ENCODE measurements around the gene ZC4H2.

DNA sequence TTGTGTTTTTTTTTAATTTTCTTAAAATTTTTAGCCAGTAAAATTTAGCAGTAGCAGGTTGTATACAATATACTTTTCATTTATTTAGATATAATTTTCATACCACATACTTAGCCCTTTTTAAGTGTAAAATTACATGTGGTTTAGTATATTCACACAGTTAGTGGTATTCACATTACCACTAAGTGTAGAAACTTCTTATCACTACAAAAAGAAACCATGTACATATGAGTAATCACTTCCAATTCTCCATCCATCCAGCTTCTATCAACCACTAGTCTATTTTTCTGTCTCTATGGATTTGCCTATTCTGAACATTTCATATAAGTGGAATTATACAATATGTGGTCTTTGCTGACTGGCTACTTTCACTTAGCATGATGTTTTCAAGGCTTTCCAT lies 109.0 kb downstream of the ZC4H2 start:
- no peak for TF ChIP-seq TAF1 (CRISPR knock-in tag; IDR thresholded peaks at IDR 0.05)
- TF ChIP-seq, protein P1, sequence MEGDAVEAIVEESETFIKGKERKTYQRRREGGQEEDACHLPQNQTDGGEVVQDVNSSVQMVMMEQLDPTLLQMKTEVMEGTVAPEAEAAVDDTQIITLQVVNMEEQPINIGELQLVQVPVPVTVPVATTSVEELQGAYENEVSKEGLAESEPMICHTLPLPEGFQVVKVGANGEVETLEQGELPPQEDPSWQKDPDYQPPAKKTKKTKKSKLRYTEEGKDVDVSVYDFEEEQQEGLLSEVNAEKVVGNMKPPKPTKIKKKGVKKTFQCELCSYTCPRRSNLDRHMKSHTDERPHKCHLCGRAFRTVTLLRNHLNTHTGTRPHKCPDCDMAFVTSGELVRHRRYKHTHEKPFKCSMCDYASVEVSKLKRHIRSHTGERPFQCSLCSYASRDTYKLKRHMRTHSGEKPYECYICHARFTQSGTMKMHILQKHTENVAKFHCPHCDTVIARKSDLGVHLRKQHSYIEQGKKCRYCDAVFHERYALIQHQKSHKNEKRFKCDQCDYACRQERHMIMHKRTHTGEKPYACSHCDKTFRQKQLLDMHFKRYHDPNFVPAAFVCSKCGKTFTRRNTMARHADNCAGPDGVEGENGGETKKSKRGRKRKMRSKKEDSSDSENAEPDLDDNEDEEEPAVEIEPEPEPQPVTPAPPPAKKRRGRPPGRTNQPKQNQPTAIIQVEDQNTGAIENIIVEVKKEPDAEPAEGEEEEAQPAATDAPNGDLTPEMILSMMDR (CRISPR knock-in tag; IDR thresholded peaks at IDR 0.05) = no peak
- TF ChIP-seq, protein P2, sequence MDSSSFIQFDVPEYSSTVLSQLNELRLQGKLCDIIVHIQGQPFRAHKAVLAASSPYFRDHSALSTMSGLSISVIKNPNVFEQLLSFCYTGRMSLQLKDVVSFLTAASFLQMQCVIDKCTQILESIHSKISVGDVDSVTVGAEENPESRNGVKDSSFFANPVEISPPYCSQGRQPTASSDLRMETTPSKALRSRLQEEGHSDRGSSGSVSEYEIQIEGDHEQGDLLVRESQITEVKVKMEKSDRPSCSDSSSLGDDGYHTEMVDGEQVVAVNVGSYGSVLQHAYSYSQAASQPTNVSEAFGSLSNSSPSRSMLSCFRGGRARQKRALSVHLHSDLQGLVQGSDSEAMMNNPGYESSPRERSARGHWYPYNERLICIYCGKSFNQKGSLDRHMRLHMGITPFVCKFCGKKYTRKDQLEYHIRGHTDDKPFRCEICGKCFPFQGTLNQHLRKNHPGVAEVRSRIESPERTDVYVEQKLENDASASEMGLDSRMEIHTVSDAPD (CRISPR knock-in tag; IDR thresholded peaks at IDR 0.05) = no peak
- TF ChIP-seq, protein P3, sequence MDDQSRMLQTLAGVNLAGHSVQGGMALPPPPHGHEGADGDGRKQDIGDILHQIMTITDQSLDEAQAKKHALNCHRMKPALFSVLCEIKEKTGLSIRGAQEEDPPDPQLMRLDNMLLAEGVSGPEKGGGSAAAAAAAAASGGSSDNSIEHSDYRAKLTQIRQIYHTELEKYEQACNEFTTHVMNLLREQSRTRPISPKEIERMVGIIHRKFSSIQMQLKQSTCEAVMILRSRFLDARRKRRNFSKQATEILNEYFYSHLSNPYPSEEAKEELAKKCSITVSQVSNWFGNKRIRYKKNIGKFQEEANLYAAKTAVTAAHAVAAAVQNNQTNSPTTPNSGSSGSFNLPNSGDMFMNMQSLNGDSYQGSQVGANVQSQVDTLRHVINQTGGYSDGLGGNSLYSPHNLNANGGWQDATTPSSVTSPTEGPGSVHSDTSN (CRISPR knock-in tag; IDR thresholded peaks at IDR 0.05; ENCODE audit: borderline replicate concordance) = no peak
- no peak for TF ChIP-seq ZNF766 (CRISPR knock-in tag; IDR thresholded peaks at IDR 0.05; ENCODE audit: borderline replicate concordance)
- TF ChIP-seq ZNF136 (CRISPR knock-in tag; IDR thresholded peaks at IDR 0.05; ENCODE audit: low read depth) = no peak
- no peak for TF ChIP-seq POLR2A (IDR thresholded peaks at IDR 0.05; ENCODE audit: insufficient read depth in 1 of 2, low read depth in 2 of 2, low read length in 2 of 2)
- TF ChIP-seq, protein P4, sequence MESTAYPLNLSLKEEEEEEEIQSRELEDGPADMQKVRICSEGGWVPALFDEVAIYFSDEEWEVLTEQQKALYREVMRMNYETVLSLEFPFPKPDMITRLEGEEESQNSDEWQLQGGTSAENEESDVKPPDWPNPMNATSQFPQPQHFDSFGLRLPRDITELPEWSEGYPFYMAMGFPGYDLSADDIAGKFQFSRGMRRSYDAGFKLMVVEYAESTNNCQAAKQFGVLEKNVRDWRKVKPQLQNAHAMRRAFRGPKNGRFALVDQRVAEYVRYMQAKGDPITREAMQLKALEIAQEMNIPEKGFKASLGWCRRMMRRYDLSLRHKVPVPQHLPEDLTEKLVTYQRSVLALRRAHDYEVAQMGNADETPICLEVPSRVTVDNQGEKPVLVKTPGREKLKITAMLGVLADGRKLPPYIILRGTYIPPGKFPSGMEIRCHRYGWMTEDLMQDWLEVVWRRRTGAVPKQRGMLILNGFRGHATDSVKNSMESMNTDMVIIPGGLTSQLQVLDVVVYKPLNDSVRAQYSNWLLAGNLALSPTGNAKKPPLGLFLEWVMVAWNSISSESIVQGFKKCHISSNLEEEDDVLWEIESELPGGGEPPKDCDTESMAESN (CRISPR knock-in tag; conservative IDR thresholded peaks at IDR 0.05) = no peak
